K562 (cell line): ENCODE data around the gene PANK2. TPM values are rescaled to one million over a fixed set of nuclear protein-coding genes. Genes with fewer than 3 reads are reported as not detected.
A peak's percentile ranks its signal among the peaks of the same experiment; 100 is the strongest.

Experiments used
- EWSR1 ChIP-seq: fragments of 450-650 bp; IDR thresholded peaks from 2 replicates; pipeline ENCODE4 v1.6.1; 2018; ENCODE audit warnings: borderline replicate concordance, mild to moderate bottlenecking, low read depth, moderate library complexity; ENCODE audit not compliant: partially characterized antibody
- FIP1L1 ChIP-seq: fragments of 200-400 bp; formaldehyde crosslinking; IDR thresholded peaks from 2 replicates; pipeline ENCODE4 v1.6.1; 2018; ENCODE audit warnings: mild to moderate bottlenecking, low read depth, low read length; ENCODE audit not compliant: poor library complexity, severe bottlenecking
- GABPB1 ChIP-seq: sonication (generic); formaldehyde crosslinking; IDR thresholded peaks from 2 replicates; pipeline ENCODE4 v1.8.0; 2022; ENCODE audit warnings: mild to moderate bottlenecking, missing genetic modification reagents
- HIVEP1 ChIP-seq: fragments of 250-450 bp; sonication (Bioruptor Pico); IDR thresholded peaks from 2 replicates; pipeline ENCODE4 v1.4.0; 2020; ENCODE audit warnings: mild to moderate bottlenecking
- PRPF4 ChIP-seq: fragments of 200-400 bp; formaldehyde crosslinking; IDR thresholded peaks from one replicate; pipeline ENCODE4 v1.6.1; 2017; ENCODE audit warnings: low read length, low read depth, mild to moderate bottlenecking; ENCODE audit not compliant: insufficient read depth, poor library complexity, severe bottlenecking
- RFX7 ChIP-seq: fragments of 250-450 bp; sonication (Bioruptor Pico); IDR thresholded peaks from 2 replicates; pipeline ENCODE4 v1.5.1; 2021; ENCODE audit warnings: mild to moderate bottlenecking
- RHOXF2B ChIP-seq: fragments of 250-450 bp; sonication (Bioruptor Pico); conservative IDR thresholded peaks from 2 replicates; pipeline ENCODE4 v1.5.1; 2021
- ZBTB8A ChIP-seq: fragments of 450-650 bp; IDR thresholded peaks from 2 replicates; pipeline ENCODE4 v1.6.1; 2018; ENCODE audit warnings: mild to moderate bottlenecking, moderate library complexity; ENCODE audit not compliant: partially characterized antibody
- ZNF146 ChIP-seq: IDR thresholded peaks from one replicate; pipeline ENCODE4 v1.6.1; 2018; ENCODE audit warnings: missing compliant biosample characterization; ENCODE audit not compliant: unreplicated experiment
- polyA plus RNA-seq, 8 experiments: library from polyadenylated mRNA; depleted of rRNA in 4 of 8; stranded (reverse) in 5 of 8; unstranded in 3 of 8; fragments of >200 nt; fragmentation: Nextera tagmentation in 2 of 8; fragmentation: Illumina TruSeq in 1 of 8; extraction: Ambion mirVana in 2 of 8; extraction: Trizol in 1 of 8; gene quantifications; 2 replicates each; pipeline versions ENCODE4 v1.2.1 to v1.2.3, GENCODE V29; 2011 to 2014; ENCODE audit warnings: inconsistent platforms in 1 of 8, missing spikeins in 1 of 8
- total RNA-seq, 7 experiments: library from RNA; depleted of rRNA in 6 of 7; stranded (reverse); fragments of >200 nt in 6 of 7; fragmentation: Illumina TruSeq in 2 of 7; extraction: Trizol in 2 of 7; gene quantifications; 2 replicates each; pipeline versions ENCODE4 v1.2.1 to v1.2.3, GENCODE V29; 2011 to 2021; ENCODE audit warnings: low replicate concordance in 1 of 7
- TF ChIP-seq, protein P1 (sequence below), 2 experiments: fragments of 450-650 bp in 1 of 2; sonication (generic) in 1 of 2; formaldehyde crosslinking in 1 of 2; IDR thresholded peaks; 2 replicates each; pipeline versions ENCODE4 v1.7.1 to v1.9.0; 2016 to 2022; ENCODE audit warnings: inconsistent platforms in 1 of 2, mild to moderate bottlenecking in 1 of 2, missing genetic modification reagents in 1 of 2
- TF ChIP-seq, protein P2 (sequence below): IDR thresholded peaks from 2 replicates; pipeline ENCODE4 v1.6.1; 2011; ENCODE audit not compliant: insufficient read length; ENCODE audit errors: extremely low read depth
- TF ChIP-seq, protein P3 (sequence below): sonication (generic); formaldehyde crosslinking; IDR thresholded peaks from 2 replicates; pipeline ENCODE4 v1.8.0; 2022; ENCODE audit warnings: missing genetic modification reagents, mild to moderate bottlenecking, borderline replicate concordance
- TF ChIP-seq, protein P4 (sequence below), 2 experiments: IDR thresholded peaks; 2 replicates each; pipeline ENCODE4 v1.6.1; 2011; ENCODE audit warnings: borderline replicate concordance in 1 of 2, control low read depth in 1 of 2, low read depth in 1 of 2, low read length in 1 of 2, mild to moderate bottlenecking in 1 of 2, mixed read lengths in 1 of 2, moderate library complexity in 1 of 2; ENCODE audit not compliant: insufficient read depth in 1 of 2, insufficient read length in 1 of 2, poor library complexity in 1 of 2, severe bottlenecking in 1 of 2; ENCODE audit errors: extremely low read depth in 1 of 2

PANK2 gene
- total and polyA plus RNA-seq, 9 of the 15 experiments (the other 6 are each of a cell fraction or from before 2014, with no cell fraction given): 14.9 to 43.5 (median 31.4) TPM

DNA sequence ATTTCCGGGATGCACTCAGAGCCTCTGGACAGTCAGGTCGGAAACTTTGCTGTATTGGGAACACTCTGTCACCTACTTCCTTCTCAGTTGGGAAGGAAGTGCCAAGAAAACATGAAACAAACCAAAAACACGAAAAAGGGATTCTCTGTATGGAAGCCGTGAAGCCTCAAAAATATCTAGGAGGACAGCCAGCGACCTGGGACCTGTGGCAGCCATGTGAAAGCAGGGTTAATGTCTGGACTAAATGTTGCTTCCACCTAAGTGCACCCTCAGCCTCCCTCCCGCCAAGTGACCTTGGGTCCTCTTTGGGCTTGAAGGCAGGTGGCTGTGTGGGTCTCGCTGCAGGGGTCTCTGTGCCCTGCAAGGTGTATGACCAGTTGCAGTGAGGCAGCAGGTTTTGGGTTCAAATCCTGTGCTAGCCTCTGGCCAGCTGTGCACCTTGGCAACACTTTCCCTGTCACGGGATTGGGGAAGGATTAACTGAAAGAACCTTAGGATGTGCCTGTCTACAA, 41.7 kb upstream of the PANK2 start (continued):
- TF ChIP-seq, protein P1, sequence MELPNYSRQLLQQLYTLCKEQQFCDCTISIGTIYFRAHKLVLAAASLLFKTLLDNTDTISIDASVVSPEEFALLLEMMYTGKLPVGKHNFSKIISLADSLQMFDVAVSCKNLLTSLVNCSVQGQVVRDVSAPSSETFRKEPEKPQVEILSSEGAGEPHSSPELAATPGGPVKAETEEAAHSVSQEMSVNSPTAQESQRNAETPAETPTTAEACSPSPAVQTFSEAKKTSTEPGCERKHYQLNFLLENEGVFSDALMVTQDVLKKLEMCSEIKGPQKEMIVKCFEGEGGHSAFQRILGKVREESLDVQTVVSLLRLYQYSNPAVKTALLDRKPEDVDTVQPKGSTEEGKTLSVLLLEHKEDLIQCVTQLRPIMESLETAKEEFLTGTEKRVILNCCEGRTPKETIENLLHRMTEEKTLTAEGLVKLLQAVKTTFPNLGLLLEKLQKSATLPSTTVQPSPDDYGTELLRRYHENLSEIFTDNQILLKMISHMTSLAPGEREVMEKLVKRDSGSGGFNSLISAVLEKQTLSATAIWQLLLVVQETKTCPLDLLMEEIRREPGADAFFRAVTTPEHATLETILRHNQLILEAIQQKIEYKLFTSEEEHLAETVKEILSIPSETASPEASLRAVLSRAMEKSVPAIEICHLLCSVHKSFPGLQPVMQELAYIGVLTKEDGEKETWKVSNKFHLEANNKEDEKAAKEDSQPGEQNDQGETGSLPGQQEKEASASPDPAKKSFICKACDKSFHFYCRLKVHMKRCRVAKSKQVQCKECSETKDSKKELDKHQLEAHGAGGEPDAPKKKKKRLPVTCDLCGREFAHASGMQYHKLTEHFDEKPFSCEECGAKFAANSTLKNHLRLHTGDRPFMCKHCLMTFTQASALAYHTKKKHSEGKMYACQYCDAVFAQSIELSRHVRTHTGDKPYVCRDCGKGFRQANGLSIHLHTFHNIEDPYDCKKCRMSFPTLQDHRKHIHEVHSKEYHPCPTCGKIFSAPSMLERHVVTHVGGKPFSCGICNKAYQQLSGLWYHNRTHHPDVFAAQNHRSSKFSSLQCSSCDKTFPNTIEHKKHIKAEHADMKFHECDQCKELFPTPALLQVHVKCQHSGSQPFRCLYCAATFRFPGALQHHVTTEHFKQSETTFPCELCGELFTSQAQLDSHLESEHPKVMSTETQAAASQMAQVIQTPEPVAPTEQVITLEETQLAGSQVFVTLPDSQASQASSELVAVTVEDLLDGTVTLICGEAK (IDR thresholded peaks at IDR 0.05): 0 out of 2 replicates have a peak, but pooled peaks have one; percentile 29
- TF ChIP-seq, protein P1 (CRISPR knock-in tag; IDR thresholded peaks at IDR 0.05): no peak
- TF ChIP-seq HIVEP1 (CRISPR knock-in tag): no peak
- no peak for TF ChIP-seq GABPB1 (CRISPR knock-in tag)
- TF ChIP-seq, protein P2, sequence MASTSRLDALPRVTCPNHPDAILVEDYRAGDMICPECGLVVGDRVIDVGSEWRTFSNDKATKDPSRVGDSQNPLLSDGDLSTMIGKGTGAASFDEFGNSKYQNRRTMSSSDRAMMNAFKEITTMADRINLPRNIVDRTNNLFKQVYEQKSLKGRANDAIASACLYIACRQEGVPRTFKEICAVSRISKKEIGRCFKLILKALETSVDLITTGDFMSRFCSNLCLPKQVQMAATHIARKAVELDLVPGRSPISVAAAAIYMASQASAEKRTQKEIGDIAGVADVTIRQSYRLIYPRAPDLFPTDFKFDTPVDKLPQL: no peak
- TF ChIP-seq RHOXF2B (CRISPR knock-in tag): no peak
- TF ChIP-seq, protein P3, sequence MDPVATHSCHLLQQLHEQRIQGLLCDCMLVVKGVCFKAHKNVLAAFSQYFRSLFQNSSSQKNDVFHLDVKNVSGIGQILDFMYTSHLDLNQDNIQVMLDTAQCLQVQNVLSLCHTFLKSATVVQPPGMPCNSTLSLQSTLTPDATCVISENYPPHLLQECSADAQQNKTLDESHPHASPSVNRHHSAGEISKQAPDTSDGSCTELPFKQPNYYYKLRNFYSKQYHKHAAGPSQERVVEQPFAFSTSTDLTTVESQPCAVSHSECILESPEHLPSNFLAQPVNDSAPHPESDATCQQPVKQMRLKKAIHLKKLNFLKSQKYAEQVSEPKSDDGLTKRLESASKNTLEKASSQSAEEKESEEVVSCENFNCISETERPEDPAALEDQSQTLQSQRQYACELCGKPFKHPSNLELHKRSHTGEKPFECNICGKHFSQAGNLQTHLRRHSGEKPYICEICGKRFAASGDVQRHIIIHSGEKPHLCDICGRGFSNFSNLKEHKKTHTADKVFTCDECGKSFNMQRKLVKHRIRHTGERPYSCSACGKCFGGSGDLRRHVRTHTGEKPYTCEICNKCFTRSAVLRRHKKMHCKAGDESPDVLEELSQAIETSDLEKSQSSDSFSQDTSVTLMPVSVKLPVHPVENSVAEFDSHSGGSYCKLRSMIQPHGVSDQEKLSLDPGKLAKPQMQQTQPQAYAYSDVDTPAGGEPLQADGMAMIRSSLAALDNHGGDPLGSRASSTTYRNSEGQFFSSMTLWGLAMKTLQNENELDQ (CRISPR knock-in tag): no peak
- no peak for TF ChIP-seq PRPF4
- no peak for TF ChIP-seq EWSR1
- TF ChIP-seq, protein P4, sequence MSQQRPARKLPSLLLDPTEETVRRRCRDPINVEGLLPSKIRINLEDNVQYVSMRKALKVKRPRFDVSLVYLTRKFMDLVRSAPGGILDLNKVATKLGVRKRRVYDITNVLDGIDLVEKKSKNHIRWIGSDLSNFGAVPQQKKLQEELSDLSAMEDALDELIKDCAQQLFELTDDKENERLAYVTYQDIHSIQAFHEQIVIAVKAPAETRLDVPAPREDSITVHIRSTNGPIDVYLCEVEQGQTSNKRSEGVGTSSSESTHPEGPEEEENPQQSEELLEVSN (IDR thresholded peaks at IDR 0.05; ENCODE audit: borderline replicate concordance in 1 of 2, extremely low read depth in 1 of 2, insufficient read depth in 1 of 2, insufficient read length in 1 of 2, low read depth in 1 of 2, low read length in 1 of 2, poor library complexity in 1 of 2, severe bottlenecking in 1 of 2): no peak
- TF ChIP-seq ZNF146 (CRISPR knock-in tag): no peak
- no peak for TF ChIP-seq FIP1L1
- no peak for TF ChIP-seq ZBTB8A
- TF ChIP-seq RFX7: no peak
